Measurements from ENCODE around the gene CAVIN2. TPM values are rescaled to one million over a fixed set of nuclear protein-coding genes. Genes with fewer than 3 reads are reported as not detected.
A peak's percentile ranks its signal among the peaks of the same experiment; 100 is the strongest.

Gene CAVIN2, protein sequence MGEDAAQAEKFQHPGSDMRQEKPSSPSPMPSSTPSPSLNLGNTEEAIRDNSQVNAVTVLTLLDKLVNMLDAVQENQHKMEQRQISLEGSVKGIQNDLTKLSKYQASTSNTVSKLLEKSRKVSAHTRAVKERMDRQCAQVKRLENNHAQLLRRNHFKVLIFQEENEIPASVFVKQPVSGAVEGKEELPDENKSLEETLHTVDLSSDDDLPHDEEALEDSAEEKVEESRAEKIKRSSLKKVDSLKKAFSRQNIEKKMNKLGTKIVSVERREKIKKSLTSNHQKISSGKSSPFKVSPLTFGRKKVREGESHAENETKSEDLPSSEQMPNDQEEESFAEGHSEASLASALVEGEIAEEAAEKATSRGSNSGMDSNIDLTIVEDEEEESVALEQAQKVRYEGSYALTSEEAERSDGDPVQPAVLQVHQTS
- 24.1 and 29.8 TPM in 2 replicates for total RNA-seq (ENCODE audit: low replicate concordance)

DNA sequence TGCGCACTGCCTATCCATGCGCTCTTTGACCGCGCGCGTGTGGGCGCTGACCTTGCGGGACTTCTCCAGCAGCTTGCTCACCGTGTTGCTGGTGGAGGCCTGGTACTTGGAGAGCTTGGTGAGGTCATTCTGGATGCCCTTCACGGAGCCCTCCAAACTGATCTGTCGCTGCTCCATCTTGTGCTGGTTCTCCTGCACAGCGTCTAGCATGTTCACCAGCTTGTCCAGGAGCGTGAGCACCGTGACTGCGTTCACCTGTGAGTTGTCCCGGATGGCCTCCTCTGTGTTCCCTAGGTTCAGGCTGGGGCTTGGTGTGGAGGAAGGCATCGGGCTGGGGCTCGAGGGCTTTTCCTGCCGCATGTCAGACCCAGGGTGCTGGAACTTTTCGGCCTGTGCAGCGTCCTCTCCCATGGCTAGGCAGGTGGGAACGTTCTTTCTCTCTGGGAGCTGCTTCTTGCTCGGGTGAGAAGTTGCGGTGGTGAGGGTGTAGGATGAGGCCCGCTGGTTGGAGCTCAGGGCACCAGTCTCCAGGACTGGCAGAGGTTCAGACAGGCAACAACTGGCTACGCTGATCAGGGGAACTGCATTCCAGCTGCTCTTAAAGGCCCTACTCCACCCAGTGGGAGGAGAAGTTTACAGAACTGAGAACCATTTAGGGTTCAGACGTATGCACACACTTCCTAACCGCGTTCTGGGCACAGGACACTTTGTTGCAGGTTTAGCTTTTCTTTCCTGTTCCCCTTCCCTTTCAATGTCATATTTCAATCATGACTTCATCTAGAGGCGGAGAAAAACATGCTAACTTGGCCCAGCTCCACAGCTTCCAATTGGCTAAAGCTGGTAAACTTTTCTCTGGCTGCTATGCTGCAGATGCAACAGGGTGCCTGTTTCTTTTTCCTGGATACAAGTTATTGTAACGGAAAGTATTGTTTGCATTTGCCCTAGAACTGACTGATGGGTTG, at the start of gene CAVIN2:
Gene CAVIN2 (minus strand): TSS at position 574 of the 962 bp plus-strand sequence. CDS start 163 bp downstream, at position 411.
- DNase-seq (ENCODE audit: low read depth) = peak; percentile 90
- peak within 1 kb of the TSS; percentile 77 for H3K4me3 ChIP-seq (ENCODE audit: low read depth, low read length)
- TF ChIP-seq, protein P1, sequence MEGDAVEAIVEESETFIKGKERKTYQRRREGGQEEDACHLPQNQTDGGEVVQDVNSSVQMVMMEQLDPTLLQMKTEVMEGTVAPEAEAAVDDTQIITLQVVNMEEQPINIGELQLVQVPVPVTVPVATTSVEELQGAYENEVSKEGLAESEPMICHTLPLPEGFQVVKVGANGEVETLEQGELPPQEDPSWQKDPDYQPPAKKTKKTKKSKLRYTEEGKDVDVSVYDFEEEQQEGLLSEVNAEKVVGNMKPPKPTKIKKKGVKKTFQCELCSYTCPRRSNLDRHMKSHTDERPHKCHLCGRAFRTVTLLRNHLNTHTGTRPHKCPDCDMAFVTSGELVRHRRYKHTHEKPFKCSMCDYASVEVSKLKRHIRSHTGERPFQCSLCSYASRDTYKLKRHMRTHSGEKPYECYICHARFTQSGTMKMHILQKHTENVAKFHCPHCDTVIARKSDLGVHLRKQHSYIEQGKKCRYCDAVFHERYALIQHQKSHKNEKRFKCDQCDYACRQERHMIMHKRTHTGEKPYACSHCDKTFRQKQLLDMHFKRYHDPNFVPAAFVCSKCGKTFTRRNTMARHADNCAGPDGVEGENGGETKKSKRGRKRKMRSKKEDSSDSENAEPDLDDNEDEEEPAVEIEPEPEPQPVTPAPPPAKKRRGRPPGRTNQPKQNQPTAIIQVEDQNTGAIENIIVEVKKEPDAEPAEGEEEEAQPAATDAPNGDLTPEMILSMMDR (IDR thresholded peaks at IDR 0.05; ENCODE audit: insufficient read depth, low read length) = peak; percentile 39

GRCh38 chr2:191895743-191896142, 48.9 kb upstream of the CAVIN2 start:
- TF ChIP-seq, protein P1 (IDR thresholded peaks at IDR 0.05; ENCODE audit: insufficient read depth, low read length) = no peak
- no peak overlapping the region for H3K4me3 ChIP-seq (ENCODE audit: low read depth, low read length)
- no peak for DNase-seq (ENCODE audit: low read depth)

GRCh38 chr2:191895195-191895594, 48.3 kb upstream of the CAVIN2 start:
- no peak overlapping the region for H3K4me3 ChIP-seq (ENCODE audit: low read depth, low read length)
- TF ChIP-seq, protein P1 (IDR thresholded peaks at IDR 0.05; ENCODE audit: insufficient read depth, low read length) = no peak
- DNase-seq (ENCODE audit: low read depth) = no peak

DNA sequence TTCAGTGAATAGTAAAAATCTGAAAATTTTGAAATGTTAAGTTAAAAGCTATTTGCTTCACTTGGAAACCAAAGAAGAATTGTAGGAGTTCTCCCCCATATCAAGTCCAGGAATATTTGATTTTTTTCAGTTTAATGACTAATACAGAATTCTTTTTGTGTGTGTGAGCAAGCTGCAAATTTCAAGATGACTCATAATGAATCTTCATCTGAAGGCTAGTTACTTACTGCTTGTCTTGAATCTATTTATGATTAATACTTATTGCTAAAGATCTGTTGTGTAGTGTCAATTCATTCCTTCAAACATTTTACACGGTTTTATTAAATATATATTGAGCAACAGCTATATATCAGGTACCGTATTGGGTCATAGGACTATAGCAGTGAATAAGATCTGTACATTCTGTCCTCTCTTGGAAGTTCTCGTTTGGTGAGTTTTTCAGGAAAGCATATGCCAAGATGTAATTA, 47.8 kb upstream of the CAVIN2 start:
- TF ChIP-seq, protein P1 (IDR thresholded peaks at IDR 0.05; ENCODE audit: insufficient read depth, low read length) = no peak
- no peak overlapping the region for H3K4me3 ChIP-seq (ENCODE audit: low read depth, low read length)
- peak; percentile 82 for DNase-seq (ENCODE audit: low read depth)

DNA sequence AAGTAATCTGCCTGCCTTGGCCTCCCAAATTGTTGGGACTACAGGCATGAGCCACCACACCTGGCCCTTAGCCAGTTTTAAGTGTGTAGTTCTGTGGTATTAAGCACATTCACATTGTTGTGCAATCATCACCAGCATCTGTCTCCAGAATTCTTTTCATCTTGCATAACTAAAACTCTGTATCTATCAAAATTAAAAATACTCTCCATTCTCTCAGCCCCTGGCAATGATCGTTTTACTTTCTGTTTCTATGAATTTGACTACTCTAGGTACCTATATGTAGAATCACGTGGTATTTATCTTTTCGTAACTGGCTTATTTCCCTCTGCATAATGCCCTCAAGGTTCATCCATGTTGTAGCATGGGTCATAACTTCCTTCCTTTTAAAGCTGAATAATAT, 45.5 kb upstream of the CAVIN2 start:
- TF ChIP-seq, protein P1 (IDR thresholded peaks at IDR 0.05; ENCODE audit: insufficient read depth, low read length) = no peak
- peak; percentile 87 for DNase-seq (ENCODE audit: low read depth)
- H3K4me3 ChIP-seq (ENCODE audit: low read depth, low read length) = no peak overlapping the region

- no peak for DNase-seq (ENCODE audit: low read depth)
- TF ChIP-seq, protein P1 (IDR thresholded peaks at IDR 0.05; ENCODE audit: insufficient read depth, low read length) = no peak
- H3K4me3 ChIP-seq (ENCODE audit: low read depth, low read length) = no peak overlapping the region
Observed at GRCh38 chr2:191891656-191892055, 44.8 kb upstream of the CAVIN2 start.

Measured in fibroblast of the aortic adventitia (primary cell).